MM.1S (cell line): ENCODE data around the gene CMTM3.

Experiments
- DNase-seq: peaks from one replicate; pipeline ENCODE4 v3.0.0-alpha.2; 2015
- H2AFZ ChIP-seq: fragments of 300-600 bp; sonication (generic); 2 replicates; pipeline ENCODE4 v1.6.0; 2016; ENCODE audit warnings: antibody characterized with exemption, low read length
- H3F3A ChIP-seq: fragments of 300-600 bp; sonication (generic); 2 replicates; pipeline ENCODE4 v1.6.1; 2016; ENCODE audit warnings: mild to moderate bottlenecking, antibody characterized with exemption, low read length, moderate library complexity, mixed read lengths; ENCODE audit not compliant: insufficient read depth
- H3K27ac ChIP-seq: fragments of 300-600 bp; sonication (generic); 2 replicates; pipeline ENCODE4 v1.5.1; 2016; ENCODE audit warnings: mild to moderate bottlenecking, low read length
- H3K27me3 ChIP-seq: fragments of 300-600 bp; sonication (generic); replicated peaks from 2 replicates; pipeline ENCODE4 v1.6.0; 2016; ENCODE audit warnings: low read length; ENCODE audit not compliant: insufficient read depth
- H3K36me3 ChIP-seq: fragments of 300-600 bp; sonication (generic); replicated peaks from 2 replicates; pipeline ENCODE4 v1.6.1; 2016; ENCODE audit warnings: mild to moderate bottlenecking, low read length, mixed read lengths; ENCODE audit not compliant: insufficient read depth
- H3K4me1 ChIP-seq: fragments of 300-600 bp; sonication (generic); 2 replicates; pipeline ENCODE4 v1.6.1; 2016; ENCODE audit warnings: low read length, mixed read lengths
- H3K4me2 ChIP-seq: fragments of 300-600 bp; sonication (generic); 2 replicates; pipeline ENCODE4 v1.6.0; 2016; ENCODE audit warnings: low read depth, low read length
- H3K4me3 ChIP-seq: fragments of 300-600 bp; sonication (generic); 2 replicates; pipeline ENCODE4 v1.5.1; 2016; ENCODE audit warnings: low read length, mixed read lengths
- H3K79me2 ChIP-seq: fragments of 300-600 bp; sonication (generic); 2 replicates; pipeline ENCODE4 v1.6.1; 2016; ENCODE audit warnings: mixed run types, low read length, mixed read lengths
- H3K9ac ChIP-seq: fragments of 300-600 bp; sonication (generic); 2 replicates; pipeline ENCODE4 v1.6.1; 2016; ENCODE audit warnings: low read length, mixed read lengths
- H3K9me2 ChIP-seq: fragments of 300-600 bp; sonication (generic); replicated peaks from 2 replicates; pipeline ENCODE4 v1.6.1; 2016; ENCODE audit warnings: mild to moderate bottlenecking, low read length, mixed read lengths; ENCODE audit not compliant: insufficient read depth
- H3K9me3 ChIP-seq: fragments of 300-600 bp; sonication (generic); replicated peaks from 2 replicates; pipeline ENCODE4 v1.6.1; 2016; ENCODE audit warnings: mild to moderate bottlenecking, low read length, mixed read lengths; ENCODE audit not compliant: insufficient read depth
- H4K20me1 ChIP-seq: fragments of 300-600 bp; sonication (generic); 2 replicates; pipeline ENCODE4 v1.6.1; 2016; ENCODE audit warnings: mild to moderate bottlenecking, low read length, moderate library complexity, mixed read lengths; ENCODE audit not compliant: insufficient read depth
- EZH2 ChIP-seq: fragments of 300-600 bp; sonication (generic); optimal IDR thresholded peaks from 2 replicates; pipeline ENCODE3; 2017; ENCODE audit warnings: low read depth, mild to moderate bottlenecking, antibody characterized with exemption, low read length, mixed read lengths
- EZH2phosphoT487 ChIP-seq: fragments of 300-600 bp; sonication (generic); IDR thresholded peaks from 2 replicates; pipeline ENCODE4 v1.6.1; 2018; ENCODE audit warnings: antibody characterized with exemption, low read length
- TF ChIP-seq, protein P1 (sequence below): fragments of 300-600 bp; sonication (generic); IDR thresholded peaks from 2 replicates; pipeline ENCODE4 v1.5.1; 2016; ENCODE audit warnings: antibody characterized with exemption, low read length, mixed read lengths

CMTM3 gene

DNA sequence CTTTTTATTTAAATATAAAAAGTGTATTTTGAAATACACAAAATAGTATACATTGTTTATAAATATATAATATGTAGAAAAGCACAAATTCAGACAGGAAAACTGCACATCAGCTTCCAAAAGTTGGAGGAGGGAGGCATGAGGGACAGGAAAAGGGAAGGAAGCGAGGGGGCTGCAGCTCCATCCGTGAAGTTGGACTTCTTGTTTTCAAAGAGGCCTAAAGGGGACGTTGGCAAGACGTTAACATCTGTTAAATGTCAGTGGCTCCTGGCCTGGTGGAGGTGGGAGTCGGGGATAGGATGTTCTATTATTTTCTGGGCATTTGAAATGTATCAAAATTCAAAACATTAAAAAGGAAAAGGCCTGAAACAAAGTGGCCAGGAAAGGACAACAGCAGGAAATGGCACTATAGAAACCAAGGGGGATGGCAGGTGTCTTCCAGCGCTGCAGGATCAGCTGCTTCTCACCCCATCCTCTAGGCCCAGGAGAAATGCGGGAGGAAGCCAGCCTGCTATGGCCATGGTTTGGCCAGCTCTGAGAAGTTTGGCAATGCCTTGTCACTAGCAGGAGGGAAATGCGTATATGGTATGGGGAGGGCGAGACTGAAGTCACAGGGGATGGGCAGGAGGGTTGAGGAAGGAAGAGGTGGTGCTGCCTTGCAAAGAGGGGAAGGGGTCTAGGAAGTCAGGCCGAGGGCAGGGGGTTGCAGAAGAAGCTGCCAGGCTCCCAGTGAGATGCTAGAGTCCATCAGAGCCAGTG is 18.8 kb upstream of the CMTM3 start:
- H3K4me2 ChIP-seq = no peak overlapping the region
- H3K27me3 ChIP-seq = no peaks in the 10 kb centered on the region
- no peak overlapping the region for H3K27ac ChIP-seq
- no peaks in the 10 kb centered on the region for H3K36me3 ChIP-seq
- no peak overlapping the region for H3K9ac ChIP-seq
- DNase-seq = no peak
- H4K20me1 ChIP-seq = no peaks in the 10 kb centered on the region
- H2AFZ ChIP-seq = no peak overlapping the region
- H3K79me2 ChIP-seq = no peaks in the 10 kb centered on the region
- no peak overlapping the region for H3K4me3 ChIP-seq
- H3K9me2 ChIP-seq = no peaks in the 10 kb centered on the region
- H3K4me1 ChIP-seq = no peaks in the 10 kb centered on the region
- TF ChIP-seq, protein P1, sequence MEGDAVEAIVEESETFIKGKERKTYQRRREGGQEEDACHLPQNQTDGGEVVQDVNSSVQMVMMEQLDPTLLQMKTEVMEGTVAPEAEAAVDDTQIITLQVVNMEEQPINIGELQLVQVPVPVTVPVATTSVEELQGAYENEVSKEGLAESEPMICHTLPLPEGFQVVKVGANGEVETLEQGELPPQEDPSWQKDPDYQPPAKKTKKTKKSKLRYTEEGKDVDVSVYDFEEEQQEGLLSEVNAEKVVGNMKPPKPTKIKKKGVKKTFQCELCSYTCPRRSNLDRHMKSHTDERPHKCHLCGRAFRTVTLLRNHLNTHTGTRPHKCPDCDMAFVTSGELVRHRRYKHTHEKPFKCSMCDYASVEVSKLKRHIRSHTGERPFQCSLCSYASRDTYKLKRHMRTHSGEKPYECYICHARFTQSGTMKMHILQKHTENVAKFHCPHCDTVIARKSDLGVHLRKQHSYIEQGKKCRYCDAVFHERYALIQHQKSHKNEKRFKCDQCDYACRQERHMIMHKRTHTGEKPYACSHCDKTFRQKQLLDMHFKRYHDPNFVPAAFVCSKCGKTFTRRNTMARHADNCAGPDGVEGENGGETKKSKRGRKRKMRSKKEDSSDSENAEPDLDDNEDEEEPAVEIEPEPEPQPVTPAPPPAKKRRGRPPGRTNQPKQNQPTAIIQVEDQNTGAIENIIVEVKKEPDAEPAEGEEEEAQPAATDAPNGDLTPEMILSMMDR = no peak
- no peak for TF ChIP-seq EZH2
- no peak for TF ChIP-seq EZH2phosphoT487
- no peaks in the 10 kb centered on the region for H3K9me3 ChIP-seq
- no peaks in the 10 kb centered on the region; the same call in 1 of the 2 replicates for H3F3A ChIP-seq

DNA sequence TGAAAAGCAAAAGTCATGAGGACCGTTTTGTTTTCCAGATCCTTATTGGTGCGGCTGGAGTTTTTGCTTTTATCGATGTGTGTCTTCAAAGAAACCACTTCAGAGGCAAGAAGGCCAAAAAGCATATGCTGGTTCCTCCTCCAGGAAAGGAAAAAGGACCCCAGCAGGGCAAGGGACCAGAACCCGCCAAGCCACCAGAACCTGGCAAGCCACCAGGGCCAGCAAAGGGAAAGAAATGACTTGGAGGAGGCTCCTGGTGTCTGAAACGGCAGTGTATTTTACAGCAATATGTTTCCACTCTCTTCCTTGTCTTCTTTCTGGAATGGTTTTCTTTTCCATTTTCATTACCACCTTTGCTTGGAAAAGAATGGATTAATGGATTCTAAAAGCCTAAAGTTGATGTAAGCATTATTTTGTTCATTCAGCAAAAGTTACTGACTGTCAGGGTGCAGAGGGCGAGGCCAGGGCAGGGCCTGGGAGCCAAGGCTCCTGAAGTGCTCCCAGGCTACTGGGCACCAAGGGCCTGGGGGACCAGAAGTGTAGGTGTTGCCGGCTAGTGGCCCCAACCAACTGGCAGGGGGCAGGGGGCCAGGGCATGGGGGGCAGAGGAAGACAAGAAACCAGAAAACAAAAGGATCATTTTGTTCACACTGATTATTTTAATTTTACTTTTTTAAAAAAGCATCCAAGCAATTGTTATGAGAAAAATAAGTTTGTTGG is 16.5 kb upstream of the CMTM3 start:
- H3F3A ChIP-seq = no peaks in the 10 kb centered on the region; the same call in 1 of the 2 replicates
- no peaks in the 10 kb centered on the region for H3K4me1 ChIP-seq
- DNase-seq = no peak
- no peaks in the 10 kb centered on the region for H3K27me3 ChIP-seq
- H4K20me1 ChIP-seq = no peaks in the 10 kb centered on the region
- H3K4me2 ChIP-seq = no peak overlapping the region
- H2AFZ ChIP-seq = no peak overlapping the region
- no peaks in the 10 kb centered on the region for H3K36me3 ChIP-seq
- H3K4me3 ChIP-seq = no peak overlapping the region
- H3K9me3 ChIP-seq = no peaks in the 10 kb centered on the region
- no peak overlapping the region for H3K27ac ChIP-seq
- TF ChIP-seq, protein P1 = no peak
- TF ChIP-seq EZH2 = no peak
- no peak for TF ChIP-seq EZH2phosphoT487
- H3K9ac ChIP-seq = no peak overlapping the region
- no peaks in the 10 kb centered on the region for H3K9me2 ChIP-seq
- no peaks in the 10 kb centered on the region for H3K79me2 ChIP-seq

DNA sequence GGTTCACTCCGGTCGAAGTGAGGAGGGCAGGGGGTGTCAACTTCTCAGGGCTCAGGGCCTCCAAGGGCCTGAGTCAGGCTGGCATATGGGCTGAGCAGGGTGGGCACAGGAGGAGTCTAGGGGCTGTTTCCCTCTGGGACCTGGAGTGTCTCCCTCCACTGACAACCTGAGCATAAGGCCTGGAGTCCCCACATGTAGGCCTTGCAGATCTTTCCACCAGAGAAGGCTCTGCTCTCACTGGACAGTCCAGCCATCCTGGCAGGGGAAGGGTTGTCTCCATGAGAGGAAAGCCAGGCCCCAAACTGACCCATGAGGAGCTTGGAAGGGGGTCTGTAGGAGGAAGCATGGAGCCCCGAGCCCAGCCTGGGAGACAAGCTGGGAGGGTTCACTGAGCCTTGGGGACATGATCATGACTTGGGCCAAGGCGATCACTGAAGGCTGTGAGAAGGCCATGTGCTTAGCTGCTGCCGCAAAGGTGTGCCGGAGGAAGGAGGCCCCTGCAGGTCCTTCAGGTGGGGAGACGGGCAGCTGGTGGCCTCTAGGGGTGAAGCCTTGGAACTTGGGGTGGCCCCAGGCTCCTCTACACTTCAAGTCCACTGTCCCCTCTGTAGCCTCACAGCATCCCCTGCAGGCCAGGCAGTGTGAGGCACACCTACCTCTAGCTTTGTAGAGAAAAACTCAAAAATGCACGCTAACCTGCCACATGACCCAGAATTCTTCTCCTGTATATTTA is 15.4 kb upstream of the CMTM3 start:
- no peaks in the 10 kb centered on the region for H3K9me3 ChIP-seq
- H3K27ac ChIP-seq = no peak overlapping the region
- H3K4me3 ChIP-seq = no peak overlapping the region
- no peak overlapping the region for H3K9ac ChIP-seq
- TF ChIP-seq, protein P1 = peak; percentile 59
- TF ChIP-seq EZH2 = no peak
- DNase-seq = peak; percentile 55
- no peaks in the 10 kb centered on the region for H3K27me3 ChIP-seq
- no peaks in the 10 kb centered on the region for H3K79me2 ChIP-seq
- no peaks in the 10 kb centered on the region; the same call in 1 of the 2 replicates for H3F3A ChIP-seq
- no peaks in the 10 kb centered on the region for H3K9me2 ChIP-seq
- H3K4me2 ChIP-seq = no peak overlapping the region
- H4K20me1 ChIP-seq = no peaks in the 10 kb centered on the region
- no peaks in the 10 kb centered on the region for H3K4me1 ChIP-seq
- no peak overlapping the region for H2AFZ ChIP-seq
- H3K36me3 ChIP-seq = no peaks in the 10 kb centered on the region
